ENCODE data around the gene CELSR2.
"Not testable (repeated sequence)": the region's sequence is repeated elsewhere in the genome, so short reads cannot be mapped to it uniquely, and the experiment has no call there.

CELSR2 gene

GRCh38 chr1:109248797-109249629, at the start of gene CELSR2:
Gene CELSR2 (plus strand): TSS chr1:109249539. CDS start chr1:109250080, 541 bp downstream.
- DNase-seq (ENCODE audit: low read depth in 2 of 2), result peak; percentile 27 to 45

DNA sequence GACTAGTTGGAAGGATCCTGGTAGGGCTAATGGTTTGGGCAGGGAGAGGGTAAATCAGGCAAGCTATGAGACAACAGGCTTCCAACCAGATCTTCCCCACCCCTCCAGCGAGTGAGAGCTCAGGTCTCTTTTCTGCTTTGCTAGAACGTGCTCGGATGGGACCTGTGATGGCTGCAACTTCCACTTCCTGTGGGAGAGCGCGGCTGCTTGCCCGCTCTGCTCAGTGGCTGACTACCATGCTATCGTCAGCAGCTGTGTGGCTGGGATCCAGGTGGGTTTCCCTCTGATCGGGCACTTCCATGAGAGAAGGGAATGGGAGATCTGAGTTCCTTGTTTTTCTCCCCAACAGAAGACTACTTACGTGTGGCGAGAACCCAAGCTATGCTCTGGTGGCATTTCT, 49.6 kb upstream of the CELSR2 start:
- no peak for DNase-seq (ENCODE audit: low read depth in 2 of 2)

GRCh38 chr1:109201123-109201703, 48.1 kb upstream of the CELSR2 start:
- peak; percentile 35 to 47 for DNase-seq (ENCODE audit: low read depth in 2 of 2)

GRCh38 chr1:109204484-109204883, 44.9 kb upstream of the CELSR2 start:
- no peak for DNase-seq (ENCODE audit: low read depth in 2 of 2)

DNA sequence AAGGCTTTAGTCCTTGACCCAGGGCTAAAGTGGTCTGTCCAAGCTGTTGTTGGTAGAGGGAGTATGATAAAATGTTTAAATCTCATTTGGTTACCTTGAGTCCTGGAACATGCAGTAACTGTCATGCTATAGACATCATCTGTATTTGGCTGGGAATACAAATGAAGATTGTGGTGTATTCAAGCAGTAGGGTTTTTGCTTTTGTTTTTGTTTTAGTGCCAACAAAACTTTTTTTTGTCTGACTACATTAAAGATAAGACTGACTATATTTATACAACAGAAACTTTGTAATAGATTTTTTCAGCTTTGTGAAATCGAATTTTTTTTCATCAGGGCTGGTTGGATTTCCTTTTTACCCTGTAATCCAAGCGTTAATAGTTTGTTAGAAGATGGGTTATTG, 43.0 kb upstream of the CELSR2 start:
- no peak for DNase-seq (ENCODE audit: low read depth in 2 of 2)

- DNase-seq (ENCODE audit: low read depth in 2 of 2), result no peak
Observed at GRCh38 chr1:109207467-109208103, 41.8 kb upstream of the CELSR2 start.

GRCh38 chr1:109208394-109208793, 40.9 kb upstream of the CELSR2 start:
- no peak for DNase-seq (ENCODE audit: low read depth in 2 of 2)

GRCh38 chr1:109208836-109209463, 40.4 kb upstream of the CELSR2 start:
- no peak for DNase-seq (ENCODE audit: low read depth in 2 of 2)

DNA sequence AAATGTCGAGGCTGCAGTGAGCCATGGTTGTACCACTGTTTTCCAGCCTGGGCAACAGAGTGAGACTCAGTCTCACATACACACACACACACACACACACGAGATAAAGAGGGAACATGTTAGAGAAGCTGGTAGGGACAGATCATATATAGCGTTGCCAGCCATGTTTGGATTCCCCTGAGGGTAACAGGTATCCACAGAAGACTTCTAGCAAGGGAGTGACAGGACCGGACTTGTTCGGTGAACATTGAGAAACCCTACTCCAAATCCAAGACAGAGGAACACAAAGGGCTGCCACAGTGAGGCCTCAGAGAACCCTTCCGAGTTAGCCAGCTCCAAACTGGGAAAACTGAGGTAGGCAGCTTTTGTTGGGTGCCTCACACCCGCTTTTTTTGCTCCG, 39.3 kb upstream of the CELSR2 start:
- DNase-seq (ENCODE audit: low read depth in 2 of 2), result no peak

GRCh38 chr1:109213345-109213823, 36.0 kb upstream of the CELSR2 start:
- no peak for DNase-seq (ENCODE audit: low read depth in 2 of 2)

GRCh38 chr1:109213824-109214693, 35.3 kb upstream of the CELSR2 start, which contains the start of gene SARS1:
Gene SARS1 (plus strand): TSS chr1:109213918. CDS start chr1:109213993, 75 bp downstream.
- DNase-seq (ENCODE audit: low read depth in 2 of 2), result peak; percentile 87 to 91

- DNase-seq (ENCODE audit: low read depth in 2 of 2), result peak in 1 of 2 donors; percentile 39
Observed at GRCh38 chr1:109214695-109215623, 34.4 kb upstream of the CELSR2 start.

DNA sequence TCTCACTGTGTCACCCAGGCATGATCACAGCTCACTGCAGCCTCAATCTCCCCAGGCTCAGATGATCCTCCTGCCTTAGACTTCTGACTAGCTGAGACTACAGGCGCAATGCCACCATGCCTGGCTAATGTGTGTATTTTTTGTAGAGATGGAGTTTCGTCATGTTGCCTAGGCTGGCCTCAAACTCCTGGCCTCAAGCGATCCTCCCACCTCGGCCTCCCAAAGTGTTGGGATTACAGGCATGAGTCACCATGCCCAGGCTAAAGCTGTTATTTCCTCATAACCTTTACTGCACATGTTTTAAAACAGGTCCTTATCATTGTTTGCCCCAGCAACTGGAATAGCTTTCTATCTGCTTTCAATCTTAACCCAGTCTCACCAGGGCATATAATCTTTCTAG, 32.7 kb upstream of the CELSR2 start:
- no peak for DNase-seq (ENCODE audit: low read depth in 2 of 2)

GRCh38 chr1:109218516-109218915, 30.8 kb upstream of the CELSR2 start:
- no peak for DNase-seq (ENCODE audit: low read depth in 2 of 2)

- not testable (repeated sequence) for DNase-seq (ENCODE audit: low read depth in 2 of 2)
Observed at GRCh38 chr1:109221201-109221600, 28.1 kb upstream of the CELSR2 start.

DNA sequence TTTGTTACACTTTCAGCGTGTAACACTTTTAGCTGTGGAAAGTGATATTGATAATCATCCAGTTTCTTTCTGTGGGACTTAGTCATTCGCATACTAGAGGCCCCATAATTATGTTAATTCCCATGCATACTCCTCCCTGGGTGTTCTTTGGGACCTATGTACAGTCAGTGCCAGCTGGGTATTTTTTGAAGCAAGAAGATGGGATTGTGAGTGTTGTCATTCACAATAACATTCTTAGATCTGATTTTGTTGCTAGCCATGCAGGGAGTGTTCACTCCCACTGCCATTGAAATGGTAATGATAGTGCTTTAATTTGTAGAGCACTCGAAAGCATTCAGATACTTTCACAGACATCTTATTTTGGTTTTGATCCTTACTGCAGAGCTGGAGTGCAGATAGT, 24.0 kb upstream of the CELSR2 start:
- DNase-seq (ENCODE audit: low read depth in 2 of 2), result no peak

DNA sequence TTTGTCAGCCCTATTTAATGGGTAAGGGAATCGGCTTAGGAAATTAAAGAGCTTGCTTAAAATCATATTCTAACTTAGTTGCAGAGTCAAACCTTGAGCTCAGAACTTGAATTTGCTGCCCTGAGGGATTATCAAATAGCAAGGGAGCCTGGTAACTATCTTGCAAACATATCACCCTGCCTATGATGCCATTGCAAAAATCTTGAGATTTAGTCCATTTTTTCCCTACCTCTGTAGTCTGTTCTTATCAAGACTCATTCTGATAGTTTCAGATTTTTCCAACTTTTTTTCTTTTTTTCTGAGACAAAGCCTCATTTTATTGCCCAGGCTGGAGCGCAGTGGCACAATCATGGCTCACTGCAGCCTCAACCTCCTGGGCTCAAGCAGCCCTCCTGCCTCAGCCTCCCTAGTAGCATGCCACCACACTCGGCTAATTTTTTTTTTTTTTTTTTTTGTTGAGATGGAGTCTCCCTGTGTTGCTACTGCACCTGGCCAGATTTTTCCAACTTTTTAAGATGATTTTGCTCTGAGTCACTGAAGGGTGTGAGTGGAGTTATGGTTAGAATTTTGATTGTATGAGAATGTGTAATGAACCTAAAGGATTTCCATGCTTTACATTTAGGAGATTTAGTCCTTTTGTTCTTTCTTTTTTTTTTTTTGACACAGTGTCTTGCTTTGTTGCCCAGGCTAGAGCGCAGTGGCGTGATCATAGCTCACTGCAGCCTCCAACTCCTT, 23.5 kb upstream of the CELSR2 start:
- no peak for DNase-seq (ENCODE audit: low read depth in 2 of 2)

DNA sequence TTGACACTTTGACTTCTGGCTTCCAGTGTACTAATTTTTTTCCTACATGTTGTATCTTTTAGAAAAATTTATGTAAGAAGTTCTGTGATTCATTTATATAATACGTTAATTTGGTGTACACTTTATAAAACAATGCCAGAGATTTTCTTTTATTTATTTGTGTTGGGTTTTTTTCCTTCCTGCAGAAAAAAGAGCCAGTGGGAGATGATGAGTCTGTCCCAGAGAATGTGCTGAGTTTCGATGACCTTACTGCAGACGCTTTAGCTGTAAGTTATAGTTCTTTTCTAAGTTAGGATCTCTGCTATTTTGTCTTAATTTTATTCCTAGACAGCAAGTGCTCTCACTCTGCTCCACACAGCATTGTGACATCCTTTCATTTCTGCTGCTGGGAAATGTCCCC, 21.2 kb upstream of the CELSR2 start:
- DNase-seq (ENCODE audit: low read depth in 2 of 2), result no peak

DNA sequence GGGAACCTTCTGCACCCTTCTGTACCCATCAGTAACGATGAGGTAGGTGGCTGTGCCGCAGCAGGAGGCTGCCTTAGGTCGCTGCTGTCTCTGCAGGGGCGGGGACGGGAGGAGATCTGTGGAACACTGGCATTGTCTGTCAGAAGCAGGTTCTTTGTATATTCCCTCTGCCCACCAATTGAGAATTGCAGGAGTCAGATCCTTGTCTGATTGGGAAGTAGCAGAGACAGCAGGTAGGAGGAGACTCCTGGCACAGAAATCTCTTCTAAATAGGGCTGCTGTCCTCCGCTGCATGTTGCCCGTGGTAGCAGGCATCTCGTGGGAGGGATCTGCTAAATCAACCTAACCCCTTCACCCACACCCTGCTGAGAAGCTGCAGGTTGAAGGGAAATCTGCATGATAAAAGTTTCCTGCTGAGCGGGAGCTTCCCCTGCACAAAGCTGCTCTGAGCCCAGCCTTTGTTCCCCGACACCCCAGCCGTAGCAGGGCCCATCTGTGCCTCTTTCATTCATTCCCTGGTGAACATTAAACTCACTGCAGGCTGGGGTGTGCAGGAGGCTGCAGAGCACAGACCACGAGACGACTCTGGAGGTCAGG, 19.7 kb upstream of the CELSR2 start:
- DNase-seq (ENCODE audit: low read depth in 2 of 2), result no peak
